ENCODE results near the gene CCL11.

DNA sequence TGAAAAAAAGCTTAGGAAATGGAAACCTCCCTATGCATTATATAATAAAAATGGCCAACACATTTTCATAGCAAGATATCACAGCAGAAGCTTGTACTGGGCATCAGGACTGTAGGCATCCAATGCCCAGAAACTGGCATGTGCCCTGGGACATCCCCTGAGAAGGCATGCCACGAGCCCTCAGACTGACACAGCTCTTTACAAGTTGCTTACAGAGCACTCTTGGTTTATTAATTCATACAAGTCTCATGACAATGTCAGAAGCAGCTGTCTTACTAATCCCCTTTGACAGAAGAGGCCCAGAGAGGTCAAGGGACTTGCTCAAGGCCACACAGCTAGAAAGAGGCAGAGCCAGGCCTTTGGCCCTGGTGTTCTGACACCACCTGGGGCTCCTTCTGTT is 36.1 kb upstream of the CCL11 start:
- TF ChIP-seq, protein P1, sequence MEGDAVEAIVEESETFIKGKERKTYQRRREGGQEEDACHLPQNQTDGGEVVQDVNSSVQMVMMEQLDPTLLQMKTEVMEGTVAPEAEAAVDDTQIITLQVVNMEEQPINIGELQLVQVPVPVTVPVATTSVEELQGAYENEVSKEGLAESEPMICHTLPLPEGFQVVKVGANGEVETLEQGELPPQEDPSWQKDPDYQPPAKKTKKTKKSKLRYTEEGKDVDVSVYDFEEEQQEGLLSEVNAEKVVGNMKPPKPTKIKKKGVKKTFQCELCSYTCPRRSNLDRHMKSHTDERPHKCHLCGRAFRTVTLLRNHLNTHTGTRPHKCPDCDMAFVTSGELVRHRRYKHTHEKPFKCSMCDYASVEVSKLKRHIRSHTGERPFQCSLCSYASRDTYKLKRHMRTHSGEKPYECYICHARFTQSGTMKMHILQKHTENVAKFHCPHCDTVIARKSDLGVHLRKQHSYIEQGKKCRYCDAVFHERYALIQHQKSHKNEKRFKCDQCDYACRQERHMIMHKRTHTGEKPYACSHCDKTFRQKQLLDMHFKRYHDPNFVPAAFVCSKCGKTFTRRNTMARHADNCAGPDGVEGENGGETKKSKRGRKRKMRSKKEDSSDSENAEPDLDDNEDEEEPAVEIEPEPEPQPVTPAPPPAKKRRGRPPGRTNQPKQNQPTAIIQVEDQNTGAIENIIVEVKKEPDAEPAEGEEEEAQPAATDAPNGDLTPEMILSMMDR (conservative IDR thresholded peaks at IDR 0.05; ENCODE audit: low read length), result no peak
- TF ChIP-seq EZH2phosphoT487 (IDR thresholded peaks at IDR 0.05; ENCODE audit: borderline replicate concordance, low read depth, low read length), result no peak
